H9 (cell line): ENCODE measurements around the gene SNORC. TPM values are rescaled to one million over a fixed set of nuclear protein-coding genes. Genes with fewer than 3 reads are reported as not detected.

Experiments
- DNase-seq: peaks from one replicate; pipeline ENCODE4 v3.0.0-alpha.2; 2017
- H2AFZ ChIP-seq: one replicate; pipeline ENCODE4 v1.6.1; 2013; ENCODE audit warnings: mild to moderate bottlenecking, low read length, control low read depth, moderate library complexity
- H2AK5ac ChIP-seq: 2 replicates; pipeline ENCODE4 v1.6.1; 2013; ENCODE audit warnings: low read length, control low read depth, mixed read lengths; ENCODE audit not compliant: insufficient read length
- H2BK120ac ChIP-seq: one replicate; pipeline ENCODE4 v1.6.1; 2013; ENCODE audit warnings: low read depth, mild to moderate bottlenecking, low read length, control low read depth, inconsistent platforms; ENCODE audit not compliant: poor library complexity, severe bottlenecking
- H2BK12ac ChIP-seq: 2 replicates; pipeline ENCODE4 v1.6.1; 2013; ENCODE audit warnings: low read length, control low read depth, mixed read lengths, low read depth; ENCODE audit not compliant: insufficient read length
- H2BK15ac ChIP-seq: 2 replicates; pipeline ENCODE4 v1.6.1; 2013; ENCODE audit warnings: low read depth, low read length, control low read depth
- H2BK20ac ChIP-seq: one replicate; pipeline ENCODE4 v1.6.1; 2013; ENCODE audit warnings: low read depth, mild to moderate bottlenecking, low read length, control low read depth, inconsistent platforms; ENCODE audit not compliant: poor library complexity, severe bottlenecking
- H2BK5ac ChIP-seq: 2 replicates; pipeline ENCODE4 v1.6.1; 2013; ENCODE audit warnings: low read length, control low read depth, mixed read lengths; ENCODE audit not compliant: insufficient read length
- H3K14ac ChIP-seq: 2 replicates; pipeline ENCODE4 v1.6.1; 2013; ENCODE audit warnings: low read length, control low read depth; ENCODE audit not compliant: insufficient read depth
- H3K18ac ChIP-seq: 2 replicates; pipeline ENCODE4 v1.6.1; 2013; ENCODE audit warnings: low read depth, mild to moderate bottlenecking, mixed read lengths, low read length, control low read depth; ENCODE audit not compliant: insufficient read length
- H3K23ac ChIP-seq: 2 replicates; pipeline ENCODE4 v1.6.1; 2013; ENCODE audit warnings: low read length, control low read depth, mixed read lengths, low read depth; ENCODE audit not compliant: insufficient read length
- H3K23me2 ChIP-seq: 2 replicates; pipeline ENCODE4 v1.6.1; 2013; ENCODE audit warnings: low read depth, mild to moderate bottlenecking, mixed read lengths, low read length, control low read depth; ENCODE audit not compliant: insufficient read length, poor library complexity, severe bottlenecking
- H3K27ac ChIP-seq: 2 replicates; pipeline ENCODE4 v1.5.1; 2013; ENCODE audit warnings: low read length, control low read depth, mixed read lengths, low read depth; ENCODE audit not compliant: insufficient read length
- H3K27me3 ChIP-seq: 2 replicates; pipeline ENCODE4 v1.6.1; 2013; ENCODE audit warnings: low read length, control low read depth, inconsistent platforms; ENCODE audit not compliant: insufficient read depth
- H3K4ac ChIP-seq: 2 replicates; pipeline ENCODE4 v1.6.1; 2013; ENCODE audit warnings: low read depth, mild to moderate bottlenecking, control low read depth, inconsistent platforms, low read length, moderate library complexity
- H3K4me1 ChIP-seq: 2 replicates; pipeline ENCODE4 v1.6.1; 2013; ENCODE audit warnings: low read length, control low read depth, inconsistent platforms; ENCODE audit not compliant: insufficient read depth
- H3K4me2 ChIP-seq: 2 replicates; pipeline ENCODE4 v1.6.1; 2013; ENCODE audit warnings: low read length, control low read depth, mixed read lengths; ENCODE audit not compliant: insufficient read length, insufficient read depth
- H3K56ac ChIP-seq: 2 replicates; pipeline ENCODE4 v1.6.1; 2013; ENCODE audit warnings: low read depth, mild to moderate bottlenecking, mixed read lengths, low read length, control low read depth; ENCODE audit not compliant: insufficient read length
- H3K79me1 ChIP-seq: 2 replicates; pipeline ENCODE4 v1.6.1; 2013; ENCODE audit warnings: low read depth, mild to moderate bottlenecking, moderate library complexity, low read length, control low read depth, inconsistent platforms; ENCODE audit not compliant: insufficient read depth, poor library complexity, severe bottlenecking
- H3K79me2 ChIP-seq: 2 replicates; pipeline ENCODE4 v1.6.1; 2013; ENCODE audit warnings: low read length, control low read depth, inconsistent platforms; ENCODE audit not compliant: insufficient read depth
- H3K9ac ChIP-seq: 2 replicates; pipeline ENCODE4 v1.6.1; 2013; ENCODE audit warnings: low read length, control low read depth, mixed read lengths; ENCODE audit not compliant: insufficient read length; ENCODE audit errors: extremely low read depth
- H3K9me3 ChIP-seq: one replicate; pipeline ENCODE4 v1.6.1; 2013; ENCODE audit warnings: low read depth, low read length, inconsistent platforms; ENCODE audit not compliant: control insufficient read depth
- H3T11ph ChIP-seq: one replicate; pipeline ENCODE4 v1.6.1; 2013; ENCODE audit warnings: mild to moderate bottlenecking, low read length, control low read depth, inconsistent platforms
- H4K20me1 ChIP-seq: one replicate; pipeline ENCODE4 v1.6.1; 2013; ENCODE audit not compliant: control insufficient read depth, insufficient read length, insufficient read depth
- H4K5ac ChIP-seq: 2 replicates; pipeline ENCODE4 v1.6.1; 2013; ENCODE audit warnings: low read depth, mild to moderate bottlenecking, mixed read lengths, low read length, control low read depth; ENCODE audit not compliant: insufficient read length
- H4K8ac ChIP-seq: replicated peaks from 2 replicates; pipeline ENCODE4 v1.6.1; 2013; ENCODE audit warnings: low read length, control low read depth, mixed read lengths, low read depth; ENCODE audit not compliant: insufficient read length
- H4K91ac ChIP-seq: 2 replicates; pipeline ENCODE4 v1.6.1; 2013; ENCODE audit warnings: low read depth, mild to moderate bottlenecking, moderate library complexity, mixed read lengths, low read length, control low read depth; ENCODE audit not compliant: insufficient read length
- H3K27ac Mint-ChIP-seq, 3 experiments: 2 replicates in 2 of 3; 3 replicates in 1 of 3; pipeline ENCODE4 v1.8.0; 2020 to 2021; ENCODE audit warnings: mixed read lengths in 3 of 3, mild to moderate bottlenecking in 1 of 3, moderate library complexity in 1 of 3
- H3K27me3 Mint-ChIP-seq: 2 replicates; pipeline ENCODE4 v1.8.0; 2021; ENCODE audit warnings: low read depth, mild to moderate bottlenecking, moderate library complexity, mixed read lengths
- H3K36me3 Mint-ChIP-seq, 3 experiments: 2 replicates in 2 of 3; 3 replicates in 1 of 3; pipeline ENCODE4 v1.8.0; 2020 to 2021; ENCODE audit warnings: low read depth in 3 of 3, mixed read lengths in 3 of 3; ENCODE audit not compliant: insufficient read depth in 1 of 3
- H3K4me1 Mint-ChIP-seq, 2 experiments: 2 replicates each; pipeline ENCODE4 v1.8.0; 2020; ENCODE audit warnings: mixed read lengths in 2 of 2
- H3K4me3 Mint-ChIP-seq, 2 experiments: 2 replicates in 1 of 2; 3 replicates in 1 of 2; pipeline ENCODE4 v1.8.0; 2020 to 2021; ENCODE audit warnings: mild to moderate bottlenecking in 2 of 2, mixed read lengths in 2 of 2, moderate library complexity in 1 of 2
- H3K9me3 Mint-ChIP-seq, 2 experiments: 2 replicates in 1 of 2; 3 replicates in 1 of 2; pipeline ENCODE4 v1.8.0; 2020; ENCODE audit warnings: mild to moderate bottlenecking in 2 of 2, mixed read lengths in 2 of 2, moderate library complexity in 1 of 2
- CTCF ChIP-seq: fragments of 200-600 bp; sonication (generic); conservative IDR thresholded peaks from 3 replicates; pipeline ENCODE4 v1.8.0; 2021; ENCODE audit warnings: antibody characterized with exemption, mild to moderate bottlenecking
- WGBS: extraction: QIAGEN DNeasy Blood & Tissue Kit; methylation state at CpG from one replicate; pipeline ENCODE4 v1.1.7; 2013; ENCODE audit warnings: missing lambda C conversion rate, low lambda C conversion rate, mixed read lengths; ENCODE audit not compliant: insufficient read length; ENCODE audit errors: extremely low coverage; 5-methylcytosine and 5-hydroxymethylcytosine counted together
- total RNA-seq: library from RNA; stranded (reverse); gene quantifications from 2 replicates; pipeline ENCODE4 v1.2.1, GENCODE V29; 2021

SNORC gene
- total RNA-seq, 1 experiment from 2014 or later: 1.1 TPM

GRCh38 chr2:232877940-232878511 is 8.0 kb downstream of the SNORC start:
- peaks cover 0 to 3% of the 10 kb centered on the region in 2 experiments; a peak in 1 of 4 replicates for H3K4me1 Mint-ChIP-seq
- no peak overlapping the region for H2BK5ac ChIP-seq
- no peak for DNase-seq
- H3K27me3 Mint-ChIP-seq: peaks cover 33% of the 10 kb centered on the region
- H4K20me1 ChIP-seq: no peaks in the 10 kb centered on the region
- no peak overlapping the region for H4K5ac ChIP-seq
- peaks cover 7% of the 10 kb centered on the region for H3K23me2 ChIP-seq
- peak overlapping the region in 1 of 2 experiments; percentile 73; a peak in 2 of 5 replicates for H3K4me3 Mint-ChIP-seq
- no peaks in the 10 kb centered on the region for H3K4me1 ChIP-seq
- H3T11ph ChIP-seq: no peak overlapping the region
- H3K18ac ChIP-seq: no peak overlapping the region
- H3K79me1 ChIP-seq: no peaks in the 10 kb centered on the region
- H2BK15ac ChIP-seq: no peak overlapping the region
- H4K91ac ChIP-seq: no peak overlapping the region
- H3K9me3 Mint-ChIP-seq: no peaks in the 10 kb centered on the region; a peak in 1 of 5 replicates
- H3K27me3 ChIP-seq: peaks cover 8% of the 10 kb centered on the region; the same call in 1 of the 2 replicates
- H2BK20ac ChIP-seq: no peak overlapping the region
- no peak overlapping the region for H3K56ac ChIP-seq
- H2AK5ac ChIP-seq: no peak overlapping the region
- H2AFZ ChIP-seq: no peak overlapping the region
- no peaks in the 10 kb centered on the region; a peak in 2 of 7 replicates for H3K36me3 Mint-ChIP-seq
- no peak for TF ChIP-seq CTCF
- H2BK120ac ChIP-seq: no peak overlapping the region
- H3K79me2 ChIP-seq: no peaks in the 10 kb centered on the region
- no CpG with 5 or more reads among the region's 13 CpGs for WGBS
- no peak overlapping the region for H3K4ac ChIP-seq
- no peaks in the 10 kb centered on the region for H3K9me3 ChIP-seq
- no peak overlapping the region for H3K27ac Mint-ChIP-seq
- no peak overlapping the region for H3K27ac ChIP-seq
- H4K8ac ChIP-seq: no peak overlapping the region
- H2BK12ac ChIP-seq: no peak overlapping the region
- no peak overlapping the region for H3K4me2 ChIP-seq
- no peak overlapping the region for H3K23ac ChIP-seq
- H3K14ac ChIP-seq: no peak overlapping the region
- no peak overlapping the region for H3K9ac ChIP-seq
